GM18867 (cell line): ENCODE measurements around the gene NUBP2.
A peak's percentile ranks its signal among the peaks of the same experiment; 100 is the strongest.

ENCODE experiments used
- ATAC-seq: cut with Tn5 transposase; IDR thresholded peaks from one replicate; pipeline ENCODE4 v1.9.1; 2021; ENCODE audit warnings: mild to moderate bottlenecking, moderate library complexity; ENCODE audit not compliant: unreplicated experiment

Gene NUBP2

DNA sequence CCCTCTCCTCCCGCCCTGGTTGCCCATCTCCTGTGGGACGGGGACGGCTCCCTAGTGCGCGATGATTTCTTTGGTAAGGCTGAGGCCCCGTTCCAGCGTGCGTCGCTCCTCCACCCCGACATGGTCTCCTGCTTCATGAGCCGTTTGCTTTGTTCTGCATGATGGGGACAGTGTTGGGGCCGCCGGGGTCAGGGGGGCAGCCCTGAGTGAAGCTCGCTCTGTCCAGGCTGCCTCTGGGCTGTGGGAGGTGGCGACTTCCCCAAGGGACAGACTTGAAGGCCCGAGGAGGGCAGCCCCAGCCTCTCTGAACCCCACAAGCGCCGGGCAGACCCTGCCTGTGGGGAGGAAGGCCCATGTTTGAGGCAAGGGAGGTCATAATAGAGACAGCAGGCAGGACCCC is 23.8 kb upstream of the NUBP2 start:
- ATAC-seq, result no peak

DNA sequence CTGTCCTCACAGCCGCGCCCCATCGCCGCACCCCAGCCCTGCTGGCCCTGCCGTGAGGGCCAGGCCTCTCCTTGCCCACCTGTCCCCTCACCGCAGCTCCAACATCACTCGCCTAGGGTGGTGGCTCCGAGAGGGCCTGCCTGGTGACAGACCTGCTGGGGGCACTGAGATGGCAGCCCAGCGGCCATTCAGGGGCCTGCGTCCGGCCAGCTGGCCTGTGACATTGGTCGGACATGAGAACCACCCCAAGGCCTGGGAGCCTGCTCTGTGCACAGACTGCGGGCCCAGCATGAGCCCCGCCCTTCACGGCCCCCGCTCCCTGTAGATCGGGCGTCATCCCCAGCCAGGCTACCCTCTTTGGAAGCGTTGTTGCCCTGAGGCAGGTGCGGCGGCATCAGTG is 23.2 kb upstream of the NUBP2 start:
- ATAC-seq, result no peak

DNA sequence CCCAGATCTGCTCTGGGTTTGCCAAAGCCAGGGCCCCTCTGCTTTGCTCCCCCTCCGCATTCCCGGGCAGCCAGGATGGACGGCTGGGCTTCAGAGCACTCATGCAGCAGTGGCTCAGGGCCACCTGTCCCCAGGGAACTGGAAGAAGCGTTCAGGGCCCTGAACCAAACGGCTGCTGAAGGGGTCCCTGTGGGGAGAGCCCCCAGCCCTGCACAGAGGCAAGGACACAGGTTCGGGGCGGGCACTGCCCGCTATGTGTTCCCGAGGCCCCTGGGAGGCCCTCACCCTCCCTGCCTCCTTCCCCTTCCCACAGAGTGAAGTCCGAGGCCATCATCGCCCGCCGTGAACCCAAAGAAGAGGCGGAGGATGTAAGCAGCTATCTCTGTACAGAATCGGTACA is 21.8 kb upstream of the NUBP2 start:
- no peak for ATAC-seq

DNA sequence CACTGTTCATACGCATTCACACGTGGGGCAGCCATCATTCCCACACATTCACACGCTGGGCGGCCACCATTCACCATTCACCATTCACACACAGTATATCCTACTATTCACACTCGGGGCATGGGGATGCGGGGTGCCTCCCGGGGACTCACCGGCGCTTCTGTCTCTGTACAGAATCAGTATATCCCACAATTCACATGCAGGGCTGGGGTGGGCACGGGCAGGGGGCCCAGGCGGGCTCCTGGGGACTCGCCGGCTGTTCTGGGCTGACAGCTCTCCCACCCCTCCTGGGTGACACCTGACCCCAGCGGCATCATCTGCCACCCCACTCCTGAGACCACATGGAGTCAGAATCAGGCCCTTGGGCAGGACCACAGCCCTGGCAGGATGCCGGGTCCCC is 21.0 kb upstream of the NUBP2 start:
- no peak for ATAC-seq

DNA sequence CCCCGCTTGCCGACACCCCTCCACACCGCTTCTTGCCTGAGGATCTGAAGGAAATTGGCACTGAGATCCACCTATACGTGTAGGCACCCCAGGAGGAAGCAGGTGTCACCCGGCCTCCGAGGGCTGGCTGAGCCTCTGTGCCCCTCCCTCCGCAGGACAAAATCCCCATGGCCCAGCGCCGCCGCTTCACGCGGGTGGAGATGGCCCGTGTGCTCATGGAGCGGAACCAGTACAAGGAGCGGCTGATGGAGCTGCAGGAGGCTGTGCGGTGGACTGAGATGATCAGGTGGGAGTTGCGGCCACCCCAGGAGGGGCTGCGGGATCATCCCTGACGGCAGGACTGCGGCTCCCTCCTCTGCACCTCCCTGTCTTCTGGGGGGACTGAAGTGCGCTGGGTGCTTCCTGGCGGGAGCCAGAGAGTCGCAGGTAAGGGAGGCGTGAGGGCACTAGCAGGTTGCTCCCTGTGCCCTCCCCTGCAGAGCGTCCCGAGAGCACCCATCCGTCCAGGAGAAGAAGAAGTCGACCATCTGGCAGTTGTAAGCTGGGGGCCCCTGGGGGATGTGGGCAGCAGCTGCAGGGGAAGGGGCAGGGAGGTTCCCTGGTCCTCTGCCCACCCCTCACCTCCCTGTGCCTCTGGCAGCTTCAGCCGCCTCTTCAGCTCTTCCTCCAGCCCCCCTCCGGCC is 20.4 kb upstream of the NUBP2 start:
- no peak for ATAC-seq

DNA sequence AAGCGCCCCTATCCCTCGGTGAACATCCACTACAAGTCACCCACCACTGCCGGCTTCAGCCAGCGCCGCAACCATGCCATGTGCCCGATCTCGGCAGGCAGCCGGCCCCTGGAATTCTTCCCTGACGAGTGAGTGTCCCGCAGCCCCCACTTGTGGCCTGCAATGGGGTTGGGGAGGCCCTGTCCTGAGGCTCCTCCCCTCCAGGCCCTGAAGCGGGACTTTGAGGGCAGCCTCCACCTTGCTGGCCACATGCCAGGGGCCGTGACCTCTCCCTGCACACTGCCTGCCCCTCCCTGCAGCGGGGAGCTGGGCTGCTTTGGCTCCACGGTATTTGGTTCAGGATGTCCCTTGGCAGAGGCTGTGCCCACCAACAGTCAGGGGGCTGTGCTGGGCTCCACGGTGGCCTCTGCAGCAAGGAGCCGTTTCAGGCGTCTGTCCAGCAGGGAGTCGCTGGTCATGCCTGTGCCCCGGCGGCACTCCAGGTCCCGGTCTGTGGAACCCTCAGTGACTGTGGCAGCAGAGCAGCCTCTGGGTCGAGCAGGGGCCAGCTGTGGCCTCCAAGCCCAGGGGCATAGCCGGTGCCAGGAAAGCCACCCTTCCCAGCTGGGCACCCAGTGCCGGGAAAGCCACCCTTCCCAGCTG is 19.8 kb upstream of the NUBP2 start:
- no peak for ATAC-seq

DNA sequence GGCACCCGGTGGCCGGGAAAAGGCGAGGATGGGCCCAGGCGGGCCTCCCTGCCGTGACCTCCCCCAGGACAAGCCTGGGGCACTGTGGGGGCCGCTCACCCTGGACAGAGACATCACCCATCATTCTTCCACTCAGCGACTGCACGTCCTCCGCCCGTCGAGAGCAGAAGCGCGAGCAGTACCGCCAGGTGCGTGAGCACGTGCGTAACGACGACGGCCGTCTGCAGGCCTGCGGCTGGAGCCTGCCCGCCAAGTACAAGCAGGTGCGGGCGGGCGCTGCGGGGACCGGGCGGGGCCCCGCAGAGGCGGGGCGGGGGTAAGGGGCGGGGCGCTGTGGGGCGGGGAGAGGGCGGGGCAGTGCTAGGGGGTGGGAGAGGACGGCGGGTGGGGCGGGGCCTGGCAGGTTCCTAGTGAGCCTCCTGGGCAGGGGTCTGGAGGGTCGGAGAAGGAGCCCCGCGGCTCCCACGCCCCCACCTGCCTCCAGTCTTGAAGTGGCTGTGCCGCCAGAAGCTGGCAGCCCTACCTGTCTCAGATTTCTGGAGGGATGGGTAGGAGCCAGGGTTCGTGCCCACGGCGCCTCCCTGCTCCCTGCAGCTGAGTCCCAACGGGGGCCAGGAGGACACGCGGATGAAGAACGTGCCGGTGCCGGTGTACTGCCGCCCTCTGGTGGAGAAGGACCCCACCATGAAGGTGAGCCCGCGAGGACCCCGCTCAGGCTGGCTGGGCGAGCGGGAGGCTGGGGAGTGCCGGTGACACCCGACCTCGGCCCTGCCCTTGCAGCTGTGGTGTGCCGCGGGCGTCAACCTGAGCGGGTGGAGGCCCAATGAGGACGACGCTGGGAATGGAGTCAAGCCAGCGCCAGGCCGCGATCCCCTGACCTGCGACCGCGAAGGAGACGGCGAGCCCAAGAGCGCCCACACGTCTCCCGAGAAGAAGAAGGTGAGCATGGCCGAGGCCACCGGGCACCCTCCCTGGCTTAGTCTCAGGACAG is 18.9 kb upstream of the NUBP2 start:
- no peak for ATAC-seq

DNA sequence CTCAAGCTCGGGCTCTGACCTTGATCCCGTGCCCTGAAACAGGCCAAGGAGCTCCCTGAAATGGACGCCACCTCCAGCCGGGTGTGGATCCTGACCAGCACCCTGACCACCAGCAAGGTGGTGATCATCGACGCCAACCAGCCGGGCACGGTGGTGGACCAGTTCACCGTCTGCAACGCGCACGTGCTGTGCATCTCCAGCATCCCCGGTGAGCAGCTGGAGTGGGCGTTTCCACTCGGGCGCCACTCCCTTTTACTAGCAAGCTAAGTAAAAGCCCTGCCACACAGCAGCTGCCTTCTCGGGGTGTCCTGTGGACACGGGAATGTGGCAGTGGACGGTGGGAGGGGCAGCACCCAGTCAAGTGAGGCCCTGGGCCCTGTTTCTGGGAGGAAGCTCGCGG is 17.8 kb upstream of the NUBP2 start:
- ATAC-seq, result no peak

DNA sequence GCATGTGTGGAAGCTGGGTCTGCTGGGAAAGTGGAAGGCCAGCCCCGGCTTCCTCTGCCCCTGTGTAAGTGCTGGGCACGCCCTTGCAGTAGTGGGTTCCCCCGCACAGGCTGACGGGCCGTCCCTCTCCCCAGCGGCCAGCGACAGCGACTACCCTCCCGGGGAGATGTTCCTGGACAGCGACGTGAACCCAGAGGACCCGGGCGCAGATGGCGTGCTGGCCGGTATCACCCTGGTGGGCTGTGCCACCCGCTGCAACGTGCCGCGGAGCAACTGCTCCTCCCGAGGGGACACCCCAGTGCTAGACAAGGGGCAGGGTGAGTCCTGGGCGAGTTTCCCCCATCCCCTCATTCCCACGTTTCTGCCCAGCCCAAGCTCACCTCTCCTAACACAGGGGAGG is 16.9 kb upstream of the NUBP2 start:
- ATAC-seq, result no peak

DNA sequence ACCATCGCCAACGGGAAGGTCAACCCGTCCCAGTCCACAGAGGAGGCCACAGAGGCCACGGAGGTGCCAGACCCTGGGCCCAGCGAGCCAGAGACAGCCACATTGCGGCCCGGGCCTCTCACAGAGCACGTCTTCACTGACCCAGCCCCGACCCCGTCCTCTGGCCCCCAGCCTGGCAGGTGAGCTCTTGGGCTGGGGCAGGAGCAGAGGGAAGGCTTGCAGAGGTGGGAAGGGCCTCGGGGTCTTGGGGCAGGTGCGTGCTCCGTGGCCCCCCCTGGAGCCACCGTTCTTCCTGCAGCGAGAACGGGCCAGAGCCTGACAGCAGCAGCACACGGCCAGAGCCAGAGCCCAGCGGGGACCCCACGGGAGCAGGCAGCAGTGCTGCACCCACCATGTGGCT is 16.5 kb upstream of the NUBP2 start:
- no peak for ATAC-seq

DNA sequence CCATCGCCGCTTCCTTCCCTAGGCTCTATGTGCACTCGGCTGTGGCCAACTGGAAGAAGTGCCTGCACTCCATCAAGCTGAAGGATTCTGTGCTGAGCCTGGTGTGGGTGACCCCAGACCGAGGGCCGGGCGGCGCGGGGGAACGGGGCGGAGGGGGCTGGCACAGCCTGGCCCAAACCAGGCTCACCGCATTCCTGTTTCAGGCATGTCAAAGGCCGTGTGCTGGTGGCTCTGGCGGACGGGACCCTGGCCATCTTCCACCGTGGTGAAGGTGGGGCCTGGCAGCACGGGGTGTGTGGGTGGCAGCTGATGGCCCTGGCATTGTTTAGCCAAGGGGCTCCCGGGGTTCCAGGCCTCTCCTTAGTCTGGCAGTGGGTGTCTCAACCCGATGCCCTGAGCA is 16.1 kb upstream of the NUBP2 start:
- no peak for ATAC-seq

DNA sequence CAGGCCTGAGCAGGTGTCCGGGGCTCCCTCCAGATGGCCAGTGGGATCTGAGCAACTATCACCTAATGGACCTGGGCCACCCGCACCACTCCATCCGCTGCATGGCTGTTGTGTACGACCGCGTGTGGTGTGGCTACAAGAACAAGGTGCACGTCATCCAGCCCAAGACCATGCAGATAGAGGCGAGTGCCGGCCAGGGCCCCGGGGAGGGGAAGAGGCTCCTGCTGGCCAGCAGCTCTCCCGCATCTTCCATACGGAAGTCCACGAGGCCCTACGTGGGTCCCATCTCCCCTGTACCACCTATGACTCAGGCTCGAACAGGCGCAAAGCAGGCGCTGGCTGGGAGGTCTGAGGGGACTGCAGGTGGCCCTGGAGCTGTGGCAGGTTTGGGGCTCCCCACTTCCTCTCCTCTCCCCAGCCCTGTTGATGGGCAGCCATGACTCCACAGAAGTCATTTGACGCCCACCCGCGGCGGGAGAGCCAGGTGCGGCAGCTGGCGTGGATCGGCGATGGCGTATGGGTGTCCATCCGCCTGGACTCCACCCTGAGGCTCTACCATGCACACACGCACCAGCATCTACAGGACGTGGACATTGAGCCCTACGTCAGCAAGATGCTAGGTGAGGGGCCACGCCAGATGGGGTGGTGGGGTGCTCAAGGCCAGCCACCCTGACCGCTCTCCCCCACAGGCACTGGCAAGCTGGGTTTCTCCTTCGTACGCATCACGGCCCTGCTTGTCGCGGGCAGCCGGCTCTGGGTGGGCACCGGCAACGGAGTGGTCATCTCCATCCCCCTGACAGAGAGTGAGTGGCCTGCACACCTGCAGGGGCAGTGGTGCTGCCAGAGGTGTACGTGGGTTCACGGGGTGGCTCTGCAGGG is 15.4 kb upstream of the NUBP2 start:
- ATAC-seq, result no peak

DNA sequence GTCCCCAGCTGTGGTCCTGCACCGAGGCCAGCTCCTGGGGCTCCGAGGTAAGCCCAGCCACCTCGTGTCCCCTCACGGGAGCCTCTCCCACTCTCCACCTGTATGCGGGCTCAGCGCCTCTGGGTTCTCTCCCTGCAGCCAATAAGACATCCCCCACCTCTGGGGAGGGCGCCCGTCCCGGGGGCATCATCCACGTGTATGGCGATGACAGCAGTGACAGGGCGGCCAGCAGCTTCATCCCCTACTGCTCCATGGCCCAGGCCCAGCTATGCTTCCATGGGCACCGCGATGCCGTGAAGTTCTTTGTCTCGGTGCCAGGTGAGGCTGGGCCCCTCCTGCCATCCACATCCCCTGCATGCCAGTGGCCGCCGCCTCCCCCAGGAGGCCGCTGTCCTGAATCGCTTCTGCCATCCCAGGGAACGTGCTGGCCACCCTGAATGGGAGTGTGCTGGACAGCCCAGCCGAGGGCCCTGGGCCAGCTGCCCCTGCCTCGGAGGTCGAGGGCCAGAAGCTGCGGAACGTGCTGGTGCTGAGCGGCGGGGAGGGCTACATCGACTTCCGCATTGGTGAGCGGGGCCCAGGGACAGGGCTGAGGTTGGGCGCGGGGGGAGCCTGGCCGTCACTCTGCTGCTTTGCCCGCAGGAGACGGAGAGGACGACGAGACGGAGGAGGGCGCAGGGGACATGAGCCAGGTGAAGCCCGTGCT is 14.5 kb upstream of the NUBP2 start:
- ATAC-seq, result no peak

DNA sequence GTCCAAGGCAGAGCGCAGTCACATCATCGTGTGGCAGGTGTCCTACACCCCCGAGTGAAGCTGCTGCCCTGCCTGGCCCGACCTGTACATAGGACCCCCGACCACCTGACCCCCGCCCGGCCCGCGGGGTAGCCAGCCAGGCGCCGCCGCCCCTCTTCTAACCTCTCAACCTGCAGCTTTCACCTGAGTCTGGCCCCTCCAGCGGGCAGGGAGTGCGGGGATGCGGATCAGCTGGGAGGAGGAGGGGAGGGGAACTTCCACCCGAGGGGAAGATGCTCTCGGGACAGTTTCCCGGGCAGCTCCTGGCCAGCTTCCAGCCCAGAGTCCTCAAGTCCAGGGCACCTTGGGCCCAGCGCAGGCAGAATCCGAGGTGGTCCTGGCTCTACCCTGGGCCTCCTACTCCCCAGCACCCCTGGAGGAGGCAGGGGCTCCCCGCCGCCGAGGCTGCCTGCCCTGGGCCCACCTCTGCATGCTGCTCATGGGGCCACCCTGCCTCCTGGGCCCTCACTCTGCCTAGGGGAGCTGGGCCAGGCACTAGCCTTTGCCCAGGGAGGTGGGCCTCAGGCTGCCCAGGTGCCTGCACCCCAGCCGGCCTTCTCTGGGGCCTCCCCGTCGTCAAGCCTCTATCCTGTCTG is 13.9 kb upstream of the NUBP2 start:
- no peak for ATAC-seq

DNA sequence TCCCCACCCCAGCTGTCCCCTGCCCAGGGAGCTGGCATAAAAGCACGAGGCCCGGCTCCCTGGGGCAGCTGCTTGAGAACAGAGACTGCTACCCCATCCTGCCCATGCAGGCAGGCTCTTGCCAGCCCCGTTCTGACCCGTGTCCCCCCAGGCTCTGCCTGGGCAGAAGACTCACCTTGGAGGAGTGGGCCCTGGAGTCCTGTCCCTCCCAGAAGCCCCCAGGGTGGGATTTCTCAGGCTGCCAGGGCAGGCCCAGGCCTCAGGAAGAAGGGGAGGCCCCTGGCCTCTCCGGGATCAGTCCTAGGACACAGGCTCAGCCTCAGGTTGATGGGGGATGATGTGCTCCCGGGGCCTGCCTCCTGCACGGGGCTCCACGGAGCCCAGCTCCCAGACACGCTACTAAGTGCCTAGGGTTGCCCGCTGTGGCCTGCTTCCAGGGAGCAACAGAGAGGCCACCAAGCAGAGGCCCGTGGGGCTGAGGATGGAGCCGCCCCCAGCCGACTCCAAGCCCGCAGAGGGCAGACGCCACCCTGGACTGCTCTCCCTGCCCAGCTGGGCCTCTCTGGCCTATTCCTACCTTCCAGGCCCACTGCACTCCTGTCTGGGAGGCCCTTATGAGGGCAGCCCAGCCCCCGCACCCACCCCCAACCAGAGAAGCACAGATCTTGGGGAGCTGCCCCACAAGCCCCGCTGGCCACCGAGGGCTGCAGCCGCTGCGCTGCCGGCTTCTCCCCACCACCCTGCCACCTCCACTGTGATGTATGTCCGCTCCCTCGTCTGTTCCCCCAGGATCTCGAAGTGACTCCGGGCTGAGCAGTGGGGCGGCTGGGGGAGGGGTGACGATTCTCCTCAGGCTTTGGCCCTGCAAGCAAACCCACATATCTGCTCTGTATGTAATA is 13.1 kb upstream of the NUBP2 start:
- no peak for ATAC-seq

DNA sequence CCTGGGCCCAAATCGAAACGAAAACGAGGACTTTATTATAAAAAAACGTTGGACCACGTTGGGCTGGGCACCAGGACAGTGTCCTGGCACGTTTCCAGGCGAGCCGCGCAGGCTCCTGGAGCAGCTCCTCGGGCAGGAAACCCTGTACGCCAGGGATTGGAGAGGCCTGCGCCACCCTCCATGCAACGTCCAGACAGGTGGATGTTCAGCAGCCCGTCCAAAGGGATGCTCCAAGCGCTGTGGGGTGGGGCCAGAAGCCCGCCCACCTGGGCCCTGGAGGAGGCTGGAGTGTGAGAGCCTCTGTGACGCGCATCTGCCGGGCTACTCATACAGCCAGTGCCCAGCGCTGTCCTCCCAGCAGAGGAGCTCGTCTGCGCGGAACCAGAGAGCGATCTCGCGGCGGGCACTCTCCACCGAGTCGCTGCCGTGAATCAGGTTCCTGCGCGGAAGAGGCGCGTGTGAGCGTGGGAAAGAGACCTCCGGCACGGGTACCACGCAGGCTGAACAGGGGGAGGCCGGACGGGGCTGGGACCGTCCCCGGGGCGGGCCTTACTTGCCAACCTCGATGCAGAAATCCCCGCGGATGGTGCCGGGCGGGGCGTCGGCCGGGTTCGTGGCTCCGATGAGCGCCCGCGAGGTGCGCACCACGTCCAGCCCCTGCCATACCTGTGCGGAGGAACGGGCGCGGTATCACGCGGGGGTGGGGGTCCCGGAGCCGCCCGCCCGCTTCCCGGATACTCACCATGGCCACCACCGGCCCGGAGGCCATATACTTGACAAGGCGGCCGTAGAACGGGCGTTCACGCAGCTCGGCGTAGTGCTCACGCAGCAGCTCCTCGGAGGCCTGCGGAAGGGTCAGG is 12.2 kb upstream of the NUBP2 start:
- no peak for ATAC-seq

DNA sequence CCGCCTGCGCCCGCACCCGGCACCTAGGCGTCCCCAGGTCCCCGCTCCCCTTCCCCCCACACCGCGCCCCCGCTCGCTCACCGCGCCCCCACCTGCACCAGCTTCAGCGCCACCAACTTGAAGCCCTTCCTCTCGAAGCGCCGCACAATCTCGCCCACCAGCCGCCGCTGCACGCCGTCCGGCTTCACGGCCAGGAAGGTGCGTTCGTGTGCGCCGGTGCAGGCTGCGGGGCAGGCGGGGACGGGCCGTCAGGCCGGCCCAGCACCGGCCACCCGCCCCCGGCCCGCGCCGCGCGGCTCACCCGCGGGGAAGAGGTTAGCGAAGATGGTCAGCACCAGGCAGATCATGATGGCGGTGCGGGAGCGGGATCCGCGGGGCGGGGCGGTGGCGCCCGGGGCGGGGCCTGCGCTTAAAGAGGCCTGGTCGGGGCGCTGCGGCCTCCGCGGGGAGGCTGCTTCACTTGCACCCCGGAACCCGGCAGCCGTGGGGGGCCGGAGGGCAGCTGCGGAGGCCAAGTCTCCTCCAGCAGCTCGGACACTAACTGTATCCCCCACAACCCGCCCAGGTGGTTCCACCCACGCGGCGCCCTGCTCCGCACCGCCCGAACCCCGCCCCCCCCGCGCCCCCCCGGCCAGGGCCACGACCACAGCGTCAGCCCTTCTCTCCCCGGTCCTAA is 11.4 kb upstream of the NUBP2 start, which contains the start of gene NME3:
NME3 (minus strand) TSS at position 356 of the 676 bp plus-strand sequence; CDS start at position 347, 9 bp downstream.
- peak; percentile 24 for ATAC-seq
